GM23248 (cell line): ENCODE measurements around the gene KANSL2. TPM values are rescaled to one million over a fixed set of nuclear protein-coding genes. Genes with fewer than 3 reads are reported as not detected.
"Not testable (repeated sequence)": the region's sequence is repeated elsewhere in the genome, so short reads cannot be mapped to it uniquely, and the experiment has no call there.

ENCODE experiments used
- DNase-seq: peaks from one replicate; pipeline ENCODE4 v3.0.0-alpha.2; 2015
- H2AFZ ChIP-seq: fragments of 200-600 bp; sonication (generic); 2 replicates; pipeline ENCODE4 v1.6.1; 2016; ENCODE audit warnings: antibody characterized with exemption
- H3F3A ChIP-seq: fragments of 200-600 bp; sonication (generic); 2 replicates; pipeline ENCODE4 v1.6.1; 2016; ENCODE audit warnings: mild to moderate bottlenecking, antibody characterized with exemption, mixed run types; ENCODE audit not compliant: insufficient read depth
- H3K27ac ChIP-seq: fragments of 200-600 bp; sonication (generic); 2 replicates; pipeline ENCODE4 v1.5.1; 2016; ENCODE audit warnings: mild to moderate bottlenecking
- H3K27me3 ChIP-seq: fragments of 200-600 bp; sonication (generic); replicated peaks from 2 replicates; pipeline ENCODE4 v1.6.1; 2016; ENCODE audit warnings: mild to moderate bottlenecking; ENCODE audit not compliant: insufficient read depth
- H3K36me3 ChIP-seq: fragments of 200-600 bp; sonication (generic); 2 replicates; pipeline ENCODE4 v1.6.1; 2016; ENCODE audit warnings: low read depth, mild to moderate bottlenecking
- H3K4me1 ChIP-seq: fragments of 200-600 bp; sonication (generic); 2 replicates; pipeline ENCODE4 v1.6.1; 2016; ENCODE audit warnings: mild to moderate bottlenecking; ENCODE audit not compliant: insufficient read depth
- H3K4me2 ChIP-seq: fragments of 200-600 bp; sonication (generic); one replicate; pipeline ENCODE4 v1.6.1; 2016; ENCODE audit warnings: mild to moderate bottlenecking; ENCODE audit not compliant: unreplicated experiment
- H3K4me3 ChIP-seq: fragments of 200-600 bp; sonication (generic); 2 replicates; pipeline ENCODE4 v1.5.1; 2016; ENCODE audit warnings: mild to moderate bottlenecking
- H3K79me2 ChIP-seq: fragments of 200-600 bp; sonication (generic); 2 replicates; pipeline ENCODE4 v1.6.1; 2016; ENCODE audit warnings: mild to moderate bottlenecking; ENCODE audit not compliant: insufficient read depth
- H3K9ac ChIP-seq: fragments of 200-600 bp; sonication (generic); 2 replicates; pipeline ENCODE4 v1.6.1; 2016; ENCODE audit warnings: mild to moderate bottlenecking
- H3K9me2 ChIP-seq: fragments of 200-600 bp; sonication (generic); 2 replicates; pipeline ENCODE4 v1.6.1; 2016; ENCODE audit warnings: mixed run types, mild to moderate bottlenecking, moderate library complexity; ENCODE audit not compliant: insufficient read depth
- H3K9me3 ChIP-seq: fragments of 200-600 bp; sonication (generic); one replicate; pipeline ENCODE4 v1.6.1; 2017; ENCODE audit warnings: low read depth
- H4K20me1 ChIP-seq: fragments of 200-600 bp; sonication (generic); 2 replicates; pipeline ENCODE4 v1.6.0; 2016; ENCODE audit not compliant: insufficient read depth
- EZH2 ChIP-seq: fragments of 200-600 bp; sonication (generic); IDR thresholded peaks from 2 replicates; pipeline ENCODE4 v1.6.1; 2018; ENCODE audit warnings: antibody characterized with exemption, mild to moderate bottlenecking; ENCODE audit not compliant: insufficient read depth, poor library complexity, severe bottlenecking
- EZH2phosphoT487 ChIP-seq: fragments of 200-600 bp; sonication (generic); IDR thresholded peaks from 2 replicates; pipeline ENCODE4 v1.6.1; 2018; ENCODE audit warnings: antibody characterized with exemption, moderate library complexity, mild to moderate bottlenecking, low read depth; ENCODE audit not compliant: insufficient read depth
- WGBS, 2 experiments: methylation state at CpG; one replicate each; pipeline ENCODE4 v1.1.6; 2015 to 2017; ENCODE audit warnings: low lambda C conversion rate in 2 of 2, low coverage in 1 of 2; ENCODE audit errors: missing lambda C conversion rate in 2 of 2; 5-methylcytosine and 5-hydroxymethylcytosine counted together
- in situ Hi-C: fragments of 300-500 bp; cut with MboI; formaldehyde crosslinking; loops from 2 replicates; pipeline ENCODE4 v1.15.0; 2020
- polyA plus RNA-seq: library from polyadenylated mRNA; unstranded; fragments of >200 nt; fragmentation: Nextera tagmentation; extraction: Ambion mirVana; gene quantifications from 2 replicates; pipeline ENCODE4 v1.2.1, GENCODE V29; 2016
- total RNA-seq: library from RNA; depleted of rRNA; stranded (reverse); fragments of >200 nt; shearing (Covaris generic); gene quantifications from 2 replicates; pipeline ENCODE4 v1.2.3, GENCODE V29; 2014

The KANSL2 gene
- total and polyA plus RNA-seq, 2 experiments from 2014 or later: 30.0 to 44.4 TPM

DNA sequence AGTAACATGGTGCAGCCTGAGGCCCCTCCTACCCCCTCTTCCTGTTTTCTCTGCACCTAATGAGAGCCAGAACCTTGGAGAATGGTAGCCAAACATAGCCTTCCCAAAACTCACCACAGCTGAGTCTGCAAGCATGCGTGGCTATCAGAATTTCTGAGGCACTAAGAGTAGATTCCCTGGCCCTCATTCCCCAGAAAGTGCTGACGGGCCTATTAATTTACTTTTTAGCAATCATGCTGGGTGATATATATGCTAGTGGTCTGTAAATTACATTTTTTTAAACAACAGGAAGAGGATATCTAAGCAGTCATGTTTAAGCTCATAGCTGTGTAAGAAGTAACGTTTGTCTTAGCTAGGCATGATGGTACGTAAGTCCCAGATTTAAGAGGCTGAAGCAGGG, 30.4 kb downstream of the KANSL2 start:
- Histone ChIP-seq H4K20me1 (no peaks in the 10 kb centered on the region), H3K27ac (no peak overlapping the region), H3K27me3 (no peaks in the 10 kb centered on the region), H3K4me3 (no peak overlapping the region), H3F3A (peaks cover 10% of the 10 kb centered on the region; the same call in 1 of the 2 replicates), H3K9me2 (no peaks in the 10 kb centered on the region), H2AFZ (no peak overlapping the region), H3K36me3 (peaks cover 46% of the 10 kb centered on the region), H3K9ac (no peak overlapping the region), H3K4me1 (no peaks in the 10 kb centered on the region), H3K9me3 (no peaks in the 10 kb centered on the region), H3K79me2 (0 out of 2 replicates have a peak, but pooled peaks cover 4% of the 10 kb centered on the region), H3K4me2 (no peak overlapping the region)
- WGBS, 2 experiments: 57 to 61% methylated on average over 4 of the region's 4 CpGs
- in situ Hi-C loops: no loop called here
- no peak for TF ChIP-seq EZH2phosphoT487
- TF ChIP-seq EZH2: no peak
- no peak for DNase-seq

DNA sequence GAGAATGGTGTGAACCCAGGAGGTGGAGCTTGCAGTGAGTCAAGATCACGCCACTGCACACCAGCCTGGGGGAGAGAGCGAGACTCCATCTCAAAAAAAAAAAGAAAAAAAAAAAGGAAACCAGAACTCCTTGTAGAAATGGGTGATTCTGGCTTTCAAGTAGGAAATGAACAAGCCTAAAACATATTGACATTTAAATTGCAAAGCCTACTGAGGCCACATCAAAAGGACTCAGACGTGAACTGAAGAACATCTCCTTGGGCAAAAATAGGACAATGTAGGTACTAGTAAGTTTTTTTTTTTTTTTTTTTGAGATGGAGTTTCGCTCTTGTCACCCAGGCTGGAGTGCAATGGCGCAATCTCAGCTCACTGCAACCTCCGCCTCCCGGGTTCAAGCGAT, 36.7 kb downstream of the KANSL2 start:
- H3K4me3 ChIP-seq, in situ Hi-C loops, H3K9ac ChIP-seq, H3K79me2 ChIP-seq, H3K27me3 ChIP-seq, H3K27ac ChIP-seq, H3K9me3 ChIP-seq, H3K4me2 ChIP-seq, H3F3A ChIP-seq, DNase-seq, H4K20me1 ChIP-seq, H2AFZ ChIP-seq, H3K9me2 ChIP-seq, H3K4me1 ChIP-seq: not testable (repeated sequence)
- H3K36me3 ChIP-seq: peaks cover 21% of the 10 kb centered on the region
- 95 to 100% methylated on average over 8 of the region's 8 CpGs for WGBS, 2 experiments

DNA sequence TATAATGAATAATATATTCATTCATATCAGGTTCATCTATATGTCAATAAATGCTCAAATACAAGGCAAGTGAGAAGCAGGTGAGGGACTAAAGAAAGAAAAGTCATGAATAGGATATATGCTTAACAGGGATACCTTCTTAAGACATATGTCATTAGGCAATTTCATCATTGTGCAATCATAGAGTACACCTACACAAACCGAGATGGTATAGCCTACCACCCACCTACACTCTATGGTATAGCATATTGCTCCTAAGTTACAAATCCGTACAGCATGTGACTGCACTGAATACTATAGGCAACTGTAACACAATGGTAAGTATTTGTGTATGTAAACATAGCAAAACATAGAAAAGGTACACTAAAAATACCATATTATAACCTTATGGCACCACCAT, 39.0 kb downstream of the KANSL2 start:
- TF ChIP-seq EZH2 (no peak), EZH2phosphoT487 (no peak)
- Histone ChIP-seq H3K27ac (no peak overlapping the region), H3K27me3 (no peaks in the 10 kb centered on the region), H3K4me2 (no peak overlapping the region), H4K20me1 (no peaks in the 10 kb centered on the region), H3K9me2 (no peaks in the 10 kb centered on the region), H3K4me1 (no peaks in the 10 kb centered on the region), H2AFZ (no peak overlapping the region), H3K9me3 (no peaks in the 10 kb centered on the region), H3F3A (no peaks in the 10 kb centered on the region), H3K36me3 (peaks cover 16% of the 10 kb centered on the region), H3K9ac (no peak overlapping the region), H3K4me3 (no peak overlapping the region), H3K79me2 (no peaks in the 10 kb centered on the region)
- DNase-seq: no peak
- in situ Hi-C loops: no loop called here
- WGBS, 2 experiments: 91 to 94% methylated on average over 2 of the region's 2 CpGs

DNA sequence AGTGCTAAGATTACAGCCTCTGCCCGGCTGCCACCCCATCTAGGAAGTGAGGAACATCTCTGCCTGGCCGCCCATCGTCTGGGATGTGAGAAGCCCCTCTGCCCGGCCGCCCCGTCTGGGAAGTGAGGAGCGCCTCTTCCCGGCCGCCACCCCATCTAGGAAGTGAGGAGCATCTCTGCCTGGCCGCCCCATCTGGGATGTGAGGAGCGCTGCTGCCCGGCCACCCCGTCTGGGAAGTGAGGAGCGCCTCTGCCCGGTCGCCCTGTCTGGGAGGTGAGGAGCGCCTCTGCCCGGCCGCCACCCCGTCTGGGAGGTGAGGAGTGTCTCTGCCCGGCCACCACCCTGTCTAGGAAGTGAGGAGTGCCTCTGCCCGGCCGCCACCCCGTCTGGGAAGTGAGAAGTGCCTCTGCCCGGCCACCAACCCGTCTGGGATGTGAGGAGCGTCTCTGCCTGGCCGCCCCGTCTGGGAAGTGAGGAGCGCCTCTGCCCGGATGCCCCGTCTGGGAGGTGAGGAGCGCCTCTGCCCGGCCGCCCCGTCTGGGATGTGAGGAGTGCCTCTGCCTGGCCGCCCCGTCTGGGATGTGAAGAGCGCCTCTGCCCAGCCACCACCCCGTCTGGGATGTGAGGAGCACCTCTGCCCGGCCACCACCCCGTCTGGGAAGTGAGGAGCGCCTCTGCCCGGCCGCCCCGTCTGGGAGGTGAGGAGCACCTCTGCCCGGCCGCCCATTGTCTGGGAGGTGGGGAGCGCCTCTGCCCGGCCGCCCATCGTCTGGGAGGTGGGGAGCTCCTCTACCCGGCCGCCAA, 40.1 kb downstream of the KANSL2 start:
- DNase-seq, H3K9ac ChIP-seq, H3K9me3 ChIP-seq, H3K4me1 ChIP-seq, H3F3A ChIP-seq, H3K79me2 ChIP-seq, H3K4me2 ChIP-seq, H4K20me1 ChIP-seq, H3K27me3 ChIP-seq, H3K27ac ChIP-seq, H2AFZ ChIP-seq, H3K4me3 ChIP-seq, H3K9me2 ChIP-seq, in situ Hi-C loops: not testable (repeated sequence)
- 92 to 94% methylated on average over 18 to 49 of the region's 54 CpGs for WGBS, 2 experiments
- peaks cover 13% of the 10 kb centered on the region for H3K36me3 ChIP-seq

DNA sequence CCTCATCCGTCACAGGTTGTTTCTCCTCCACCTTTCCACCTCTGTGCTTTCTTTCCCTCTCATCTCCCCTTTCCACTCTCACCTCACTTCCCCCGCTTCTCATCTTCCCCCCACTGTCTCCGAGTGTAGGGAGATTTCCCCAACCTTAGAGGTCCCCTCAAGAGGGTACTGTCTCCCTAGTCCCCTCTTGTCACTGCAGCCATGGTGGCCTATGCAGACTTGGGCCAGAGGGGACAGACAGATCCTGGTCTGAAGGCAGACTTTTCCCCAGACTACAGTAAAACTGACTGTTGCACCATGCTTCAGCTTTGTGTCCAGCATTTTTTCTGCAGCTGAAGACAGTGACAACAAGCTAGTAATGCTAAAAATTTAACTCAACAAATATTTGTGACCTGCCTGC, 41.2 kb downstream of the KANSL2 start:
- TF ChIP-seq EZH2 (no peak), EZH2phosphoT487 (no peak)

More for the DNA sequence above, 41.2 kb downstream of the KANSL2 start:
- H3K9me2 ChIP-seq: no peaks in the 10 kb centered on the region
- in situ Hi-C loops: no loop called here
- H2AFZ ChIP-seq: no peak overlapping the region
- H3K4me3 ChIP-seq: no peak overlapping the region
- no peak overlapping the region for H3K9ac ChIP-seq
- H3K9me3 ChIP-seq: no peaks in the 10 kb centered on the region
- no peak for DNase-seq
- 54 to 64% methylated on average over 3 of the region's 3 CpGs for WGBS, 2 experiments
- no peaks in the 10 kb centered on the region for H4K20me1 ChIP-seq
- no peaks in the 10 kb centered on the region for H3F3A ChIP-seq
- H3K36me3 ChIP-seq: peaks cover 7% of the 10 kb centered on the region; the same call in 1 of the 2 replicates
- no peak overlapping the region for H3K27ac ChIP-seq
- H3K79me2 ChIP-seq: no peaks in the 10 kb centered on the region
- no peaks in the 10 kb centered on the region for H3K4me1 ChIP-seq
- H3K27me3 ChIP-seq: no peaks in the 10 kb centered on the region
- H3K4me2 ChIP-seq: no peak overlapping the region
